Transverse colon (tissue), 4 donors: ENCODE results near the gene IFRD2.

Source experiments
- CTCF ChIP-seq, 5 experiments: fragments of 200-600 bp in 3 of 5; fragments of 450-650 bp in 2 of 5; sonication (generic) in 3 of 5; IDR thresholded peaks; 1 replicate in 2 of 5; 2 replicates in 3 of 5; pipeline ENCODE4 v1.5.1; 2016 to 2017; ENCODE audit warnings: antibody characterized with exemption in 5 of 5, inconsistent platforms in 3 of 5, mild to moderate bottlenecking in 2 of 5, moderate library complexity in 1 of 5
- POLR2AphosphoS5 ChIP-seq, 3 donors: sonication (generic); formaldehyde crosslinking; IDR thresholded peaks; one replicate each; pipeline ENCODE4 v1.6.1; 2016; ENCODE audit warnings: antibody characterized with exemption in 3 of 3

DNA sequence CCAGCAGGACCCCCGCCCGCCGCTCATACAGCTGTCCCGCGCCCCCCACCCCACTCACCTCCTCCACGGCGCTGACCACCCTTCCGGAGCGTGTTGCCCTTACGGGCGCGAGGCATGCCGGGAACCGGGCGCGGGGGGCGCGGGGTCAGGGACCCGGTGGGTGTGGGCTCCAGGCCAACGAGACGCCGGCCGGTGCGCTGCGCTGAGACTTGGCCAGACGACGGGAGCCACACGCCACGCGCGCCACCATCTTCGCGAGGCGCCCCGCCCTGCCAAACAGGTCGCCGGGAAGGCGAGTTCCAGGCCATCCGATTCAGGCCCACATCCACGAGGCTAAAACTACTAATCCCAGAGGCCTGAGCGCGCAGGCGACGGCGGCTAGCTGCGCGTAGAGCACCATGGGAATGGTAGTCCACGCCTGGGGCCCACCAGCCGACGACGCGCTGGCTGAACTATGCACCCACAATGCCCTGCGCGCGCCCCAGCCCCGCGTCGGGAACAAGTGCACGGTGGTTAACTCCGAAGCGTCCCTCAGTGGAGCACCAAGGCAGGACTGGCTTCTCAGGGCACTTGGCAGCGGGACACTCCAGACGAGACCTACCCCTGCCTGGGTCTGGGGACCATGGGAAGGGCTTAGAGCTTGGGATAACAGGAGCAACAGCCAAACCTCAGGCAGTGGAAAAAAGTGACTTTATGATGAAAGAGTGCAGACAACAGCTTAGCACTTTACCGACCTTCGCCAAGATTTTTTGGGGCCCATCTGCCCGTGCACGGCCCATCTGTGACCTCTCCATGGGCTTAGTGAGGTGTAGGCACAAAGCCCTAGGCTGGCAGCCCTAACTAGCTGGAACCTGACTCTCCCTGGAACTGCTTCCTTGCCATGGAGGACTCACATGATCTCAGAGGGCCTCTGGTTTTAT lies at the start of gene IFRD2:
- TF ChIP-seq CTCF (IDR thresholded peaks at IDR 0.05) (peak in 1 of 5 experiments; percentile 19), POLR2AphosphoS5 (IDR thresholded peaks at IDR 0.05) (peak; percentile 70 to 90 (median 86))
